K562 (cell line): ENCODE results near the gene GPR152. TPM values are rescaled to one million over a fixed set of nuclear protein-coding genes. Genes with fewer than 3 reads are reported as not detected.

Source experiments
- CHD7 ChIP-seq: fragments of 200-600 bp; sonication (generic); IDR thresholded peaks from one replicate; pipeline ENCODE4 v1.6.1; 2012; ENCODE audit warnings: mild to moderate bottlenecking, low read depth, low read length, inconsistent platforms
- DDX20 ChIP-seq: fragments of 450-650 bp; IDR thresholded peaks from 2 replicates; pipeline ENCODE4 v1.6.1; 2016; ENCODE audit warnings: missing genetic modification characterization, low read depth, mild to moderate bottlenecking, missing compliant biosample characterization, moderate library complexity
- NR3C1 ChIP-seq: sonication (generic); formaldehyde crosslinking; IDR thresholded peaks from 2 replicates; pipeline ENCODE4 v1.8.1; 2022; ENCODE audit warnings: missing genetic modification reagents
- PATZ1 ChIP-seq: fragments of 250-450 bp; sonication (Bioruptor Pico); IDR thresholded peaks from 2 replicates; pipeline ENCODE4 v1.5.0; 2020; ENCODE audit warnings: mild to moderate bottlenecking, borderline replicate concordance
- STAT6 ChIP-seq: sonication (generic); formaldehyde crosslinking; IDR thresholded peaks from 2 replicates; pipeline ENCODE4 v1.8.1; 2023; ENCODE audit warnings: mild to moderate bottlenecking, missing genetic modification reagents
- polyA plus RNA-seq, 8 experiments: library from polyadenylated mRNA; depleted of rRNA in 4 of 8; stranded (reverse) in 5 of 8; unstranded in 3 of 8; fragments of >200 nt; fragmentation: Nextera tagmentation in 2 of 8; fragmentation: Illumina TruSeq in 1 of 8; extraction: Ambion mirVana in 2 of 8; extraction: Trizol in 1 of 8; gene quantifications; 2 replicates each; pipeline versions ENCODE4 v1.2.1 to v1.2.3, GENCODE V29; 2011 to 2014; ENCODE audit warnings: inconsistent platforms in 1 of 8, missing spikeins in 1 of 8
- total RNA-seq, 7 experiments: library from RNA; depleted of rRNA in 6 of 7; stranded (reverse); fragments of >200 nt in 6 of 7; fragmentation: Illumina TruSeq in 2 of 7; extraction: Trizol in 2 of 7; gene quantifications; 2 replicates each; pipeline versions ENCODE4 v1.2.1 to v1.2.3, GENCODE V29; 2011 to 2021; ENCODE audit warnings: low replicate concordance in 1 of 7

Gene GPR152
- total and polyA plus RNA-seq, 9 of the 15 experiments (the other 6 are each of a cell fraction or from before 2014, with no cell fraction given) = not detected

GRCh38 chr11:67436459-67437081, 16.0 kb downstream of the GPR152 start (continued):
- no peak for TF ChIP-seq PATZ1 (CRISPR knock-in tag)
- TF ChIP-seq DDX20 (tag) = no peak
- no peak for TF ChIP-seq NR3C1 (CRISPR knock-in tag)
- no peak for TF ChIP-seq CHD7
- TF ChIP-seq STAT6 (CRISPR knock-in tag) = no peak
